Liver (tissue), 9 donors: ENCODE data around the gene CARS1. TPM values are rescaled to one million over a fixed set of nuclear protein-coding genes. Genes with fewer than 3 reads are reported as not detected.

Source experiments
- DNase-seq: peaks from one replicate; pipeline ENCODE4 v3.0.0-alpha.2; 2017; ENCODE audit warnings: low spot score
- H3K27ac ChIP-seq, 2 donors: one replicate each; pipeline ENCODE4 v1.7.0; 2013; ENCODE audit warnings: inconsistent platforms in 2 of 2, low read length in 2 of 2, control low read depth in 1 of 2, low read depth in 1 of 2, mild to moderate bottlenecking in 1 of 2
- H3K27me3 ChIP-seq, 4 donors: one replicate each; pipeline versions ENCODE4 v1.6.1 to v1.7.0; 2013; ENCODE audit warnings: low read length in 3 of 4, inconsistent platforms in 1 of 4, mild to moderate bottlenecking in 1 of 4, moderate library complexity in 1 of 4; ENCODE audit not compliant: control insufficient read depth in 4 of 4, insufficient read depth in 4 of 4
- H3K36me3 ChIP-seq, 4 donors: one replicate each; pipeline versions ENCODE4 v1.6.1 to v1.7.0; 2013; ENCODE audit warnings: low read length in 3 of 4, mild to moderate bottlenecking in 3 of 4, low read depth in 1 of 4, moderate library complexity in 1 of 4; ENCODE audit not compliant: control insufficient read depth in 4 of 4, insufficient read depth in 3 of 4
- H3K4me1 ChIP-seq, 4 donors: one replicate each; pipeline versions ENCODE4 v1.6.1 to v1.7.0; 2013; ENCODE audit warnings: low read length in 3 of 4, mild to moderate bottlenecking in 3 of 4, moderate library complexity in 1 of 4; ENCODE audit not compliant: control insufficient read depth in 4 of 4, insufficient read depth in 4 of 4
- H3K4me3 ChIP-seq, 3 donors: one replicate each; pipeline versions ENCODE4 v1.6.1 to v1.7.0; 2013; ENCODE audit warnings: low read length in 3 of 3, control low read depth in 1 of 3, low read depth in 1 of 3, mild to moderate bottlenecking in 1 of 3
- H3K9ac ChIP-seq, 2 donors: one replicate each; pipeline ENCODE4 v1.7.0; 2013; ENCODE audit warnings: low read length in 2 of 2, mild to moderate bottlenecking in 2 of 2, moderate library complexity in 2 of 2, control low read depth in 1 of 2, low read depth in 1 of 2
- H3K9me3 ChIP-seq, 4 donors: one replicate each; pipeline versions ENCODE4 v1.6.1 to v1.7.0; 2013; ENCODE audit warnings: low read length in 3 of 4; ENCODE audit not compliant: control insufficient read depth in 4 of 4
- EGR1 ChIP-seq, 2 donors: IDR thresholded peaks; 2 replicates each; pipeline ENCODE4 v1.6.1; 2016 to 2018; ENCODE audit warnings: antibody characterized with exemption in 2 of 2, low read depth in 2 of 2
- FOXA1 ChIP-seq: IDR thresholded peaks from 2 replicates; pipeline ENCODE4 v1.6.1; 2016; ENCODE audit warnings: antibody characterized with exemption
- FOXA2 ChIP-seq: IDR thresholded peaks from 2 replicates; pipeline ENCODE4 v1.6.1; 2016; ENCODE audit warnings: antibody characterized with exemption
- GABPA ChIP-seq, 2 donors: IDR thresholded peaks in 1 of 2; conservative IDR thresholded peaks in 1 of 2; 2 replicates each; pipeline ENCODE4 v1.6.1; 2016; ENCODE audit warnings: antibody characterized with exemption in 2 of 2, mild to moderate bottlenecking in 1 of 2, moderate library complexity in 1 of 2
- HNF4A ChIP-seq, 2 donors: conservative IDR thresholded peaks; 2 replicates each; pipeline ENCODE4 v1.6.1; 2016; ENCODE audit warnings: antibody characterized with exemption in 2 of 2, mild to moderate bottlenecking in 2 of 2
- HNF4G ChIP-seq: IDR thresholded peaks from 2 replicates; pipeline ENCODE4 v1.6.1; 2016; ENCODE audit warnings: antibody characterized with exemption
- JUND ChIP-seq, 2 donors: IDR thresholded peaks; 2 replicates each; pipeline ENCODE4 v1.6.1; 2016; ENCODE audit warnings: antibody characterized with exemption in 2 of 2
- NR2F2 ChIP-seq: IDR thresholded peaks from 2 replicates; pipeline ENCODE4 v1.6.1; 2016; ENCODE audit warnings: antibody characterized with exemption
- RAD21 ChIP-seq, 2 donors: IDR thresholded peaks; 2 replicates each; pipeline ENCODE4 v1.6.1; 2016; ENCODE audit warnings: antibody characterized with exemption in 2 of 2, mild to moderate bottlenecking in 2 of 2
- RXRA ChIP-seq, 2 donors: IDR thresholded peaks; 2 replicates each; pipeline ENCODE4 v1.6.1; 2017 to 2018; ENCODE audit warnings: antibody characterized with exemption in 2 of 2, mild to moderate bottlenecking in 1 of 2
- SP1 ChIP-seq: IDR thresholded peaks from 2 replicates; pipeline ENCODE4 v1.6.1; 2018; ENCODE audit warnings: antibody characterized with exemption, mild to moderate bottlenecking
- TAF1 ChIP-seq: conservative IDR thresholded peaks from 2 replicates; pipeline ENCODE4 v1.6.1; 2016; ENCODE audit warnings: antibody characterized with exemption, mild to moderate bottlenecking
- YY1 ChIP-seq: IDR thresholded peaks from 2 replicates; pipeline ENCODE4 v1.6.1; 2016; ENCODE audit warnings: antibody characterized with exemption, mild to moderate bottlenecking
- WGBS: extraction: QIAGEN DNeasy Blood & Tissue Kit; methylation state at CpG from one replicate; pipeline ENCODE4 v1.1.7; 2013; 5-methylcytosine and 5-hydroxymethylcytosine counted together
- polyA plus RNA-seq, 2 donors: library from polyadenylated mRNA; stranded (reverse) in 1 of 2; unstranded in 1 of 2; fragments of 200-250 nt in 1 of 2; fragments of >200 nt in 1 of 2; fragmentation: Nextera tagmentation in 1 of 2; extraction: Ambion mirVana in 1 of 2; gene quantifications; one replicate each; pipeline versions ENCODE4 v1.2.1 to v1.2.3, GENCODE V29; 2013 to 2015
- total RNA-seq, 2 donors: library from RNA; depleted of rRNA; stranded (reverse); fragments of >200 nt; gene quantifications; one replicate each; pipeline ENCODE4 v1.2.3, GENCODE V29; 2014
- TF ChIP-seq, protein P1 (sequence below): IDR thresholded peaks from 2 replicates; pipeline ENCODE4 v1.6.1; 2016; ENCODE audit warnings: antibody characterized with exemption
- TF ChIP-seq, protein P2 (sequence below): IDR thresholded peaks from 2 replicates; pipeline ENCODE4 v1.6.1; 2016; ENCODE audit warnings: antibody characterized with exemption
- TF ChIP-seq, protein P3 (sequence below): IDR thresholded peaks from 2 replicates; pipeline ENCODE4 v1.6.1; 2016; ENCODE audit warnings: antibody characterized with exemption
- TF ChIP-seq, protein P4 (sequence below): IDR thresholded peaks from 2 replicates; pipeline ENCODE4 v1.6.1; 2016; ENCODE audit warnings: antibody characterized with exemption, mild to moderate bottlenecking
- TF ChIP-seq, protein P5 (sequence below): fragments of 150-350 bp; IDR thresholded peaks from 2 replicates; pipeline ENCODE4 v1.5.1; 2017; ENCODE audit warnings: improper control_type of control experiment, low read depth, low read length; ENCODE audit not compliant: missing input control
- donor health status: healthy.
- donor health status: healthy.
- donor health status: healthy.
- donor health status: healthy.
- donor health status: healthy.

Gene CARS1
- total and polyA plus RNA-seq, 4 donors = 15.2 to 40.1 (median 22.1) TPM

DNA sequence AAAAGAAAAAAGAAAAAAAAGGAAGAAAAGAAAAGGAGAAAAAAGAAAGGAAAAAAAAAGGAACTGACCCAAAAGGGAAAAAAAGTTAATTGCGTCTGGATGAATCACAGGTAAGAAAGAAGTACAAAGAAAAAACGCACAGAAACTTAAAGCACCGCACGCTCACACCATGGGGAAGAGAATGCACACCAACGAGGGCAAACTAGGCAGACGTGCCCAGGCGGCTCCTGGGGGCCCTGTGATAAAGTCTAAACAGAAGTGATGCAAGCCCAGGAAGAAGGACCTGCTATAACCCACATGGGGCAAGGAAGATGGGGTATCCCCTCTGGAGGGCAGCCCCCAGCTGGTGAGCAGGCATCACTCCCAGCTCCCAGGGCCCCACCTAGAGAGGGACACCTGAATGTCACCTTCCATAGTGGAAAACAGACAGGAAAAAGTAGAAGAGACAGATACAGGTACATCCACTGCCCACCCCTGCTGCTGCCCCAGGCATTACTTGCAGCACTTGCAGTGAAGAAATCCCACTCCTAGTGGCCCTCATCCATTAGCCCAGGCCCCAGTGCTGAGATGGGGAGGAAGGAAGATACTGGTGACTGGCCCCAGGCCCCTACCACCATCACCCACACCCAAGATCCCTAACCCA, 94.0 kb downstream of the CARS1 start:
- H3K36me3 ChIP-seq = peaks cover 0 to 73% (median 62%) of the 10 kb centered on the region in 4 donors
- no peak for DNase-seq
- H3K27ac ChIP-seq = no peak overlapping the region
- no peaks in the 10 kb centered on the region for H3K9me3 ChIP-seq
- H3K9ac ChIP-seq = no peak overlapping the region
- H3K4me3 ChIP-seq = no peak overlapping the region
- H3K27me3 ChIP-seq = no peaks in the 10 kb centered on the region
- no peaks in the 10 kb centered on the region for H3K4me1 ChIP-seq
- TF ChIP-seq, protein P1, sequence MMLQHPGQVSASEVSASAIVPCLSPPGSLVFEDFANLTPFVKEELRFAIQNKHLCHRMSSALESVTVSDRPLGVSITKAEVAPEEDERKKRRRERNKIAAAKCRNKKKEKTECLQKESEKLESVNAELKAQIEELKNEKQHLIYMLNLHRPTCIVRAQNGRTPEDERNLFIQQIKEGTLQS = no peak
- no peak for TF ChIP-seq YY1
- TF ChIP-seq JUND (IDR thresholded peaks at IDR 0.05) = no peak
- no peak for TF ChIP-seq SP1
- TF ChIP-seq, protein P2, sequence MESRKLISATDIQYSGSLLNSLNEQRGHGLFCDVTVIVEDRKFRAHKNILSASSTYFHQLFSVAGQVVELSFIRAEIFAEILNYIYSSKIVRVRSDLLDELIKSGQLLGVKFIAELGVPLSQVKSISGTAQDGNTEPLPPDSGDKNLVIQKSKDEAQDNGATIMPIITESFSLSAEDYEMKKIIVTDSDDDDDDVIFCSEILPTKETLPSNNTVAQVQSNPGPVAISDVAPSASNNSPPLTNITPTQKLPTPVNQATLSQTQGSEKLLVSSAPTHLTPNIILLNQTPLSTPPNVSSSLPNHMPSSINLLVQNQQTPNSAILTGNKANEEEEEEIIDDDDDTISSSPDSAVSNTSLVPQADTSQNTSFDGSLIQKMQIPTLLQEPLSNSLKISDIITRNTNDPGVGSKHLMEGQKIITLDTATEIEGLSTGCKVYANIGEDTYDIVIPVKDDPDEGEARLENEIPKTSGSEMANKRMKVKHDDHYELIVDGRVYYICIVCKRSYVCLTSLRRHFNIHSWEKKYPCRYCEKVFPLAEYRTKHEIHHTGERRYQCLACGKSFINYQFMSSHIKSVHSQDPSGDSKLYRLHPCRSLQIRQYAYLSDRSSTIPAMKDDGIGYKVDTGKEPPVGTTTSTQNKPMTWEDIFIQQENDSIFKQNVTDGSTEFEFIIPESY = no peak
- TF ChIP-seq, protein P3, sequence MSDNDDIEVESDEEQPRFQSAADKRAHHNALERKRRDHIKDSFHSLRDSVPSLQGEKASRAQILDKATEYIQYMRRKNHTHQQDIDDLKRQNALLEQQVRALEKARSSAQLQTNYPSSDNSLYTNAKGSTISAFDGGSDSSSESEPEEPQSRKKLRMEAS = no peak
- no peak for TF ChIP-seq GABPA (IDR thresholded peaks at IDR 0.05 in 1 of 2, conservative IDR thresholded peaks at IDR 0.05 in 1 of 2)
- TF ChIP-seq, protein P4, sequence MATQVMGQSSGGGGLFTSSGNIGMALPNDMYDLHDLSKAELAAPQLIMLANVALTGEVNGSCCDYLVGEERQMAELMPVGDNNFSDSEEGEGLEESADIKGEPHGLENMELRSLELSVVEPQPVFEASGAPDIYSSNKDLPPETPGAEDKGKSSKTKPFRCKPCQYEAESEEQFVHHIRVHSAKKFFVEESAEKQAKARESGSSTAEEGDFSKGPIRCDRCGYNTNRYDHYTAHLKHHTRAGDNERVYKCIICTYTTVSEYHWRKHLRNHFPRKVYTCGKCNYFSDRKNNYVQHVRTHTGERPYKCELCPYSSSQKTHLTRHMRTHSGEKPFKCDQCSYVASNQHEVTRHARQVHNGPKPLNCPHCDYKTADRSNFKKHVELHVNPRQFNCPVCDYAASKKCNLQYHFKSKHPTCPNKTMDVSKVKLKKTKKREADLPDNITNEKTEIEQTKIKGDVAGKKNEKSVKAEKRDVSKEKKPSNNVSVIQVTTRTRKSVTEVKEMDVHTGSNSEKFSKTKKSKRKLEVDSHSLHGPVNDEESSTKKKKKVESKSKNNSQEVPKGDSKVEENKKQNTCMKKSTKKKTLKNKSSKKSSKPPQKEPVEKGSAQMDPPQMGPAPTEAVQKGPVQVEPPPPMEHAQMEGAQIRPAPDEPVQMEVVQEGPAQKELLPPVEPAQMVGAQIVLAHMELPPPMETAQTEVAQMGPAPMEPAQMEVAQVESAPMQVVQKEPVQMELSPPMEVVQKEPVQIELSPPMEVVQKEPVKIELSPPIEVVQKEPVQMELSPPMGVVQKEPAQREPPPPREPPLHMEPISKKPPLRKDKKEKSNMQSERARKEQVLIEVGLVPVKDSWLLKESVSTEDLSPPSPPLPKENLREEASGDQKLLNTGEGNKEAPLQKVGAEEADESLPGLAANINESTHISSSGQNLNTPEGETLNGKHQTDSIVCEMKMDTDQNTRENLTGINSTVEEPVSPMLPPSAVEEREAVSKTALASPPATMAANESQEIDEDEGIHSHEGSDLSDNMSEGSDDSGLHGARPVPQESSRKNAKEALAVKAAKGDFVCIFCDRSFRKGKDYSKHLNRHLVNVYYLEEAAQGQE = no peak
- no peak for TF ChIP-seq NR2F2
- TF ChIP-seq FOXA2 = no peak
- TF ChIP-seq HNF4G = no peak
- no peak for TF ChIP-seq RAD21 (IDR thresholded peaks at IDR 0.05)
- 89% methylated on average over 7 of the region's 7 CpGs for WGBS

DNA sequence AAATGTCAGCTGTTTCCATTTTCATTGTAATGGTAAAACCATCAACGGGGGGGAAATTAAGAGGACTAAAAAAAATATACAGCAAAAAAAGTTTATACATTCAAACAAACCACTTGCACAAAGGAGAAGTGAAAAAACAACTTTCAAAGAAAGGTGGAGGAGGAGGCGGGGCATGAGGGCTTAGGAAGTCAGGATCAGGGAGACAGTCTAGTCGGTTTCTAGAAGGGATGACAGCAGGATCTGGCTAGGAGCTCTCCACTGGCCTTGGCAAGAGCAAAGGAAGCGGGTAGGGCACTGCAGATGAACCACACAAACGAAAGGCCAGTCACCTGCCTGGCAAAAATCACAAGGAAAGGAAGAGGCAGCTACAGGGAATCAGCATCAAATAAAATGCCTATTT, 96.1 kb downstream of the CARS1 start:
- Histone ChIP-seq H3K27ac (no peak overlapping the region), H3K9ac (no peak overlapping the region), H3K4me1 (no peaks in the 10 kb centered on the region), H3K27me3 (no peaks in the 10 kb centered on the region), H3K4me3 (no peak overlapping the region), H3K36me3 (peaks cover 3 to 76% (median 64%) of the 10 kb centered on the region in 4 donors), H3K9me3 (no peaks in the 10 kb centered on the region)
- DNase-seq = no peak
- 87% methylated on average over 5 of the region's 5 CpGs for WGBS
- TF ChIP-seq TAF1 (no peak), FOXA1 (no peak), NR2F2 (no peak), EGR1 (IDR thresholded peaks at IDR 0.05; ENCODE audit: low read depth in 2 of 2) (no peak), RXRA (IDR thresholded peaks at IDR 0.05) (no peak), SP1 (no peak), HNF4A (conservative IDR thresholded peaks at IDR 0.05) (no peak), YY1 (no peak), JUND (IDR thresholded peaks at IDR 0.05) (no peak)
- TF ChIP-seq, protein P4 = no peak
- TF ChIP-seq, protein P2 = no peak
- TF ChIP-seq, protein P5, sequence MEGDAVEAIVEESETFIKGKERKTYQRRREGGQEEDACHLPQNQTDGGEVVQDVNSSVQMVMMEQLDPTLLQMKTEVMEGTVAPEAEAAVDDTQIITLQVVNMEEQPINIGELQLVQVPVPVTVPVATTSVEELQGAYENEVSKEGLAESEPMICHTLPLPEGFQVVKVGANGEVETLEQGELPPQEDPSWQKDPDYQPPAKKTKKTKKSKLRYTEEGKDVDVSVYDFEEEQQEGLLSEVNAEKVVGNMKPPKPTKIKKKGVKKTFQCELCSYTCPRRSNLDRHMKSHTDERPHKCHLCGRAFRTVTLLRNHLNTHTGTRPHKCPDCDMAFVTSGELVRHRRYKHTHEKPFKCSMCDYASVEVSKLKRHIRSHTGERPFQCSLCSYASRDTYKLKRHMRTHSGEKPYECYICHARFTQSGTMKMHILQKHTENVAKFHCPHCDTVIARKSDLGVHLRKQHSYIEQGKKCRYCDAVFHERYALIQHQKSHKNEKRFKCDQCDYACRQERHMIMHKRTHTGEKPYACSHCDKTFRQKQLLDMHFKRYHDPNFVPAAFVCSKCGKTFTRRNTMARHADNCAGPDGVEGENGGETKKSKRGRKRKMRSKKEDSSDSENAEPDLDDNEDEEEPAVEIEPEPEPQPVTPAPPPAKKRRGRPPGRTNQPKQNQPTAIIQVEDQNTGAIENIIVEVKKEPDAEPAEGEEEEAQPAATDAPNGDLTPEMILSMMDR = no peak
- TF ChIP-seq, protein P1 = no peak
